ENCODE measurements around the gene DGKH. TPM values are rescaled to one million over a fixed set of nuclear protein-coding genes. Genes with fewer than 3 reads are reported as not detected.

The DGKH gene
- 10 to 100 TPM in 1 of 2 donors, 1 to 10 TPM in 1; 7.4 to 21.1 TPM for total RNA-seq

- Mint-ChIP-seq H3K4me3 (peak within 1 kb of the TSS; percentile 73), H3K27ac (peak within 1 kb of the TSS in 1 of 2 donors; percentile 39), H3K4me1 (ENCODE audit: low read depth in 2 of 2) (peaks cover 6 to 8% of the 10 kb centered on the region in 2 donors), H3K9me3 (no peaks in the 10 kb centered on the region), H3K36me3 (peaks cover 4% of the 10 kb centered on the region), H3K27me3 (peaks cover 35 to 45% of the 10 kb centered on the region in 2 donors)
- ATAC-seq: peak; percentile 36 to 59
- DNase-seq (ENCODE audit: low spot score): no peak
These were observed at the start of gene DGKH for GRCh38 chr13:42048342-42048683. DGKH (plus strand) TSS chr13:42048648; CDS start chr13:42048774, 126 bp downstream.

- Mint-ChIP-seq H3K9me3 (no peaks in the 10 kb centered on the region), H3K4me3 (no peak overlapping the region), H3K27ac (no peak overlapping the region), H3K27me3 (peaks cover 25 to 29% of the 10 kb centered on the region in 2 donors), H3K36me3 (no peaks in the 10 kb centered on the region), H3K4me1 (ENCODE audit: low read depth in 2 of 2) (no peaks in the 10 kb centered on the region)
- ATAC-seq: no peak
- no peak for DNase-seq (ENCODE audit: low spot score)
These were observed 47.6 kb upstream of the DGKH start for GRCh38 chr13:42000846-42001245.

- no peak for ATAC-seq
- H3K27me3 Mint-ChIP-seq: peaks cover 28 to 29% of the 10 kb centered on the region in 2 donors
- no peak overlapping the region for H3K4me3 Mint-ChIP-seq
- no peak overlapping the region for H3K27ac Mint-ChIP-seq
- H3K4me1 Mint-ChIP-seq (ENCODE audit: low read depth in 2 of 2): no peaks in the 10 kb centered on the region
- H3K36me3 Mint-ChIP-seq: no peaks in the 10 kb centered on the region
- no peaks in the 10 kb centered on the region for H3K9me3 Mint-ChIP-seq
- DNase-seq (ENCODE audit: low spot score): no peak
These were observed 46.9 kb upstream of the DGKH start for GRCh38 chr13:42001580-42001979.

- H3K9me3 Mint-ChIP-seq: no peaks in the 10 kb centered on the region
- no peak overlapping the region for H3K4me3 Mint-ChIP-seq
- no peaks in the 10 kb centered on the region for H3K36me3 Mint-ChIP-seq
- ATAC-seq (no peak), DNase-seq (ENCODE audit: low spot score) (no peak)
- H3K4me1 Mint-ChIP-seq (ENCODE audit: low read depth in 2 of 2): no peaks in the 10 kb centered on the region
- peaks cover 28 to 29% of the 10 kb centered on the region in 2 donors for H3K27me3 Mint-ChIP-seq
- H3K27ac Mint-ChIP-seq: no peak overlapping the region
These were observed 46.4 kb upstream of the DGKH start for GRCh38 chr13:42002066-42002465.

- ATAC-seq (no peak), DNase-seq (ENCODE audit: low spot score) (no peak)
- Mint-ChIP-seq H3K4me3 (no peak overlapping the region), H3K27ac (no peak overlapping the region), H3K27me3 (peaks cover 10 to 19% of the 10 kb centered on the region in 2 donors), H3K36me3 (no peaks in the 10 kb centered on the region), H3K9me3 (no peaks in the 10 kb centered on the region), H3K4me1 (ENCODE audit: low read depth in 2 of 2) (peaks cover 0 to 3% of the 10 kb centered on the region in 2 donors)
These were observed 40.6 kb upstream of the DGKH start for GRCh38 chr13:42007844-42008243.

GRCh38 chr13:42009057-42009456, 39.4 kb upstream of the DGKH start:
- ATAC-seq: no peak
- Mint-ChIP-seq H3K4me3 (no peak overlapping the region), H3K36me3 (no peaks in the 10 kb centered on the region), H3K27ac (no peak overlapping the region), H3K27me3 (peaks cover 10 to 19% of the 10 kb centered on the region in 2 donors), H3K4me1 (ENCODE audit: low read depth in 2 of 2) (peaks cover 0 to 3% of the 10 kb centered on the region in 2 donors), H3K9me3 (no peaks in the 10 kb centered on the region)
- DNase-seq (ENCODE audit: low spot score): no peak

- no peak for ATAC-seq
- Mint-ChIP-seq H3K4me3 (no peak overlapping the region), H3K27me3 (peaks cover 21 to 27% of the 10 kb centered on the region in 2 donors), H3K36me3 (no peaks in the 10 kb centered on the region), H3K4me1 (ENCODE audit: low read depth in 2 of 2) (peaks cover 0 to 3% of the 10 kb centered on the region in 2 donors), H3K27ac (no peak overlapping the region), H3K9me3 (no peaks in the 10 kb centered on the region)
- no peak for DNase-seq (ENCODE audit: low spot score)
These were observed 36.7 kb upstream of the DGKH start for GRCh38 chr13:42011601-42012350.

- H3K4me3 Mint-ChIP-seq: no peak overlapping the region
- DNase-seq (ENCODE audit: low spot score) (no peak), ATAC-seq (no peak)
- H3K36me3 Mint-ChIP-seq: no peaks in the 10 kb centered on the region
- no peaks in the 10 kb centered on the region for H3K9me3 Mint-ChIP-seq
- H3K27ac Mint-ChIP-seq: no peak overlapping the region
- peaks cover 0 to 2% of the 10 kb centered on the region in 2 donors for H3K4me1 Mint-ChIP-seq (ENCODE audit: low read depth in 2 of 2)
- H3K27me3 Mint-ChIP-seq: peaks cover 33 to 36% of the 10 kb centered on the region in 2 donors
These were observed 34.3 kb upstream of the DGKH start for GRCh38 chr13:42014119-42014518.

GRCh38 chr13:42017264-42017663, 31.2 kb upstream of the DGKH start:
- ATAC-seq (no peak), DNase-seq (ENCODE audit: low spot score) (no peak)
- no peaks in the 10 kb centered on the region for H3K36me3 Mint-ChIP-seq
- no peaks in the 10 kb centered on the region for H3K9me3 Mint-ChIP-seq
- H3K4me3 Mint-ChIP-seq: no peak overlapping the region
- peaks cover 26 to 33% of the 10 kb centered on the region in 2 donors for H3K27me3 Mint-ChIP-seq
- H3K4me1 Mint-ChIP-seq (ENCODE audit: low read depth in 2 of 2): no peaks in the 10 kb centered on the region
- no peak overlapping the region for H3K27ac Mint-ChIP-seq

- H3K4me3 Mint-ChIP-seq: no peak overlapping the region
- H3K27ac Mint-ChIP-seq: no peak overlapping the region
- no peaks in the 10 kb centered on the region for H3K4me1 Mint-ChIP-seq (ENCODE audit: low read depth in 2 of 2)
- H3K27me3 Mint-ChIP-seq: peaks cover 13 to 22% of the 10 kb centered on the region in 2 donors
- DNase-seq (ENCODE audit: low spot score) (no peak), ATAC-seq (no peak)
- H3K9me3 Mint-ChIP-seq: no peaks in the 10 kb centered on the region
- H3K36me3 Mint-ChIP-seq: no peaks in the 10 kb centered on the region
These were observed 26.6 kb upstream of the DGKH start for GRCh38 chr13:42021851-42022250.

GRCh38 chr13:42022336-42022735, 26.1 kb upstream of the DGKH start:
- H3K36me3 Mint-ChIP-seq: no peaks in the 10 kb centered on the region
- no peaks in the 10 kb centered on the region for H3K4me1 Mint-ChIP-seq (ENCODE audit: low read depth in 2 of 2)
- no peak for DNase-seq (ENCODE audit: low spot score)
- peaks cover 13 to 22% of the 10 kb centered on the region in 2 donors for H3K27me3 Mint-ChIP-seq
- H3K9me3 Mint-ChIP-seq: no peaks in the 10 kb centered on the region
- H3K4me3 Mint-ChIP-seq: no peak overlapping the region
- no peak overlapping the region for H3K27ac Mint-ChIP-seq
- ATAC-seq: no peak

- ATAC-seq: no peak
- Mint-ChIP-seq H3K4me1 (ENCODE audit: low read depth in 2 of 2) (no peaks in the 10 kb centered on the region), H3K27ac (no peak overlapping the region), H3K27me3 (peaks cover 9 to 19% of the 10 kb centered on the region in 2 donors), H3K4me3 (no peak overlapping the region), H3K9me3 (no peaks in the 10 kb centered on the region), H3K36me3 (no peaks in the 10 kb centered on the region)
- no peak for DNase-seq (ENCODE audit: low spot score)
These were observed 25.5 kb upstream of the DGKH start for GRCh38 chr13:42022796-42023493.

- peaks cover 22 to 39% of the 10 kb centered on the region in 2 donors for H3K27me3 Mint-ChIP-seq
- no peak overlapping the region for H3K4me3 Mint-ChIP-seq
- DNase-seq (ENCODE audit: low spot score): no peak
- no peak for ATAC-seq
- H3K4me1 Mint-ChIP-seq (ENCODE audit: low read depth in 2 of 2): no peaks in the 10 kb centered on the region
- no peaks in the 10 kb centered on the region for H3K36me3 Mint-ChIP-seq
- no peaks in the 10 kb centered on the region for H3K9me3 Mint-ChIP-seq
- H3K27ac Mint-ChIP-seq: no peak overlapping the region
These were observed 21.2 kb upstream of the DGKH start for GRCh38 chr13:42027286-42027685.

- Mint-ChIP-seq H3K9me3 (no peaks in the 10 kb centered on the region), H3K4me3 (no peak overlapping the region), H3K27ac (no peak overlapping the region), H3K27me3 (peaks cover 24 to 39% of the 10 kb centered on the region in 2 donors), H3K4me1 (ENCODE audit: low read depth in 2 of 2) (no peaks in the 10 kb centered on the region), H3K36me3 (no peaks in the 10 kb centered on the region)
- DNase-seq (ENCODE audit: low spot score) (no peak), ATAC-seq (no peak)
These were observed 20.2 kb upstream of the DGKH start for GRCh38 chr13:42028113-42028799.
